ENCODE results near the gene TRAPPC2. TPM values are rescaled to one million over a fixed set of nuclear protein-coding genes. Genes with fewer than 3 reads are reported as not detected.

Gene TRAPPC2
- total RNA-seq, 4 donors from 2014 or later: 12.6 to 16.1 (median 14.9) TPM

DNA sequence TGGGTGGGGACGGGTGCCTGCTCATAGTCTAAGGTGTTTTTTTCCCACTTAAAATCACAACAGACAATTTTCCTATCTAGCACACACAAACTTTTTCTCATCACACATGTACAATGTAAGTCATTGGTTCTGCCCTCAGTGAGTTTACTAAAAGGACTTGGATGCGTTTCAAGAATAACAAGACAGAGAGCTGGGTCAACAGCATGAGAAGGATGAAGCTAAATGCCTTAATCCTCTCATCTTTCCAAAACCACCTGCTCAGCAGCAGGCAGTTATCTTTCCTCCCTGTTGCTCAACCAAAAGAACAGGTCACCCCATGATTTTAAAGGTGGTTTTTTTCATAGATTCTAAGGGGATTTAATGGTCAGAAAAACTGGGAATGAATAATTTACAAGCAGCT lies 40.3 kb upstream of the TRAPPC2 start:
- intact Hi-C loops (cut with DNase I; ENCODE audit: low total_unique reads): no loop called here
- DNase-seq (ENCODE audit: low spot score in 2 of 2): no peak
- no peak overlapping the region for H3K4me3 ChIP-seq (ENCODE audit: low read depth, poor library complexity, severe bottlenecking)
- no peak for TF ChIP-seq POLR2A (IDR thresholded peaks at IDR 0.05)
- TF ChIP-seq, protein P1, sequence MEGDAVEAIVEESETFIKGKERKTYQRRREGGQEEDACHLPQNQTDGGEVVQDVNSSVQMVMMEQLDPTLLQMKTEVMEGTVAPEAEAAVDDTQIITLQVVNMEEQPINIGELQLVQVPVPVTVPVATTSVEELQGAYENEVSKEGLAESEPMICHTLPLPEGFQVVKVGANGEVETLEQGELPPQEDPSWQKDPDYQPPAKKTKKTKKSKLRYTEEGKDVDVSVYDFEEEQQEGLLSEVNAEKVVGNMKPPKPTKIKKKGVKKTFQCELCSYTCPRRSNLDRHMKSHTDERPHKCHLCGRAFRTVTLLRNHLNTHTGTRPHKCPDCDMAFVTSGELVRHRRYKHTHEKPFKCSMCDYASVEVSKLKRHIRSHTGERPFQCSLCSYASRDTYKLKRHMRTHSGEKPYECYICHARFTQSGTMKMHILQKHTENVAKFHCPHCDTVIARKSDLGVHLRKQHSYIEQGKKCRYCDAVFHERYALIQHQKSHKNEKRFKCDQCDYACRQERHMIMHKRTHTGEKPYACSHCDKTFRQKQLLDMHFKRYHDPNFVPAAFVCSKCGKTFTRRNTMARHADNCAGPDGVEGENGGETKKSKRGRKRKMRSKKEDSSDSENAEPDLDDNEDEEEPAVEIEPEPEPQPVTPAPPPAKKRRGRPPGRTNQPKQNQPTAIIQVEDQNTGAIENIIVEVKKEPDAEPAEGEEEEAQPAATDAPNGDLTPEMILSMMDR (IDR thresholded peaks at IDR 0.05): no peak
- 94 to 95% methylated on average over 2 of the region's 2 CpGs for WGBS, 2 donors

DNA sequence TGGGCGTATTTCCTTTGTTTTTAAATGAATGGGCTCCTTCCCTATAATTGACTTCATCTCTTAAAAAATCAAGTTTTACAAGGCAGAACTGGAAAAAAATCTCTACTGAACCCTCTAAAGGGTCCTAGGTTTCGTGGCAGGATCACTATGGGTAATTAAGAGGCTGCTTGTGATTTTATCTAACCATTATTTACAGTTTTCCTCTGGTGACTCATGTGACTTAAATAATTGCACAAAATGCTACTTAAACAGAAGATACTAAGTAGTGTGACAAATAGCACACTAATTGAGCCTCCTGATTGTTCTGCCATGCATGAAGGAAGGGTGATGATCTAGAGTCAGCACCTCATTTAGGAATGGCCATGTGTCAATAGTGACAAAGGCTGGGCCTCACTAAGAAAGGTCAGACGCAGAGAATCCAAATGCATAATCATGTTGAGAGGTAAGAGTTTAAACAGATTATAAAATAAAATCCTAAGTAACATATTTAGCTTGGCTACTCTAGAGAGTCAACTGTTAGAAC lies 35.7 kb upstream of the TRAPPC2 start:
- TF ChIP-seq POLR2A (IDR thresholded peaks at IDR 0.05): no peak
- TF ChIP-seq, protein P1 (IDR thresholded peaks at IDR 0.05): no peak
- intact Hi-C loops (cut with DNase I; ENCODE audit: low total_unique reads): no loop called here
- H3K4me3 ChIP-seq (ENCODE audit: low read depth, poor library complexity, severe bottlenecking): no peak overlapping the region
- WGBS, 2 donors: 89 to 91% methylated on average over 3 of the region's 3 CpGs
- DNase-seq (ENCODE audit: low spot score in 2 of 2): no peak

DNA sequence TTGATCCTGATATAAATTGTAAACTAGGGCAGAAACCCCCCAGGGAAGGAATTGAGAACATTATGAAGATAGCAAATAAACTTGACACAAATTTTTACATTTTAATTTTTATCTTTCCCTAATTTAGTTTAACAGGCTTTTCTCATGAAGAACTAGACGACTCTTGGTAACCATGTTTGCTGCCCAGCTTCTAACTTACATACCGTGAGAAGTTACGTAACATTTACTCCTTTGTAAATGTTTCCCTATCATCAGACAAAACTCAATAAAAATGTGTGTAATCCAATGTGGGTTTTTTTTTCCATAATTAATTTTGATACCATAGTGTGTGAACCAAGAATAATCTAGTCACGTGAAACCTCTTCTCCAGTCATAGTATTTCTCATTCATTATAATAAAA lies 34.5 kb upstream of the TRAPPC2 start:
- intact Hi-C loops (cut with DNase I; ENCODE audit: low total_unique reads): no loop called here
- TF ChIP-seq POLR2A (IDR thresholded peaks at IDR 0.05): no peak
- TF ChIP-seq, protein P1 (IDR thresholded peaks at IDR 0.05): no peak
- 95% methylated on average over 4 of the region's 4 CpGs for WGBS, 2 donors
- H3K4me3 ChIP-seq (ENCODE audit: low read depth, poor library complexity, severe bottlenecking): no peak overlapping the region
- DNase-seq (ENCODE audit: low spot score in 2 of 2): no peak

GRCh38 chrX:13764765-13765164 lies 30.3 kb upstream of the TRAPPC2 start:
- no peak for TF ChIP-seq POLR2A (IDR thresholded peaks at IDR 0.05)
- TF ChIP-seq, protein P1 (IDR thresholded peaks at IDR 0.05): no peak
- intact Hi-C loops (cut with DNase I; ENCODE audit: low total_unique reads): no loop called here
- H3K4me3 ChIP-seq (ENCODE audit: low read depth, poor library complexity, severe bottlenecking): no peak overlapping the region
- no peak for DNase-seq (ENCODE audit: low spot score in 2 of 2)
- 67 to 73% methylated on average over 6 of the region's 6 CpGs for WGBS, 2 donors

DNA sequence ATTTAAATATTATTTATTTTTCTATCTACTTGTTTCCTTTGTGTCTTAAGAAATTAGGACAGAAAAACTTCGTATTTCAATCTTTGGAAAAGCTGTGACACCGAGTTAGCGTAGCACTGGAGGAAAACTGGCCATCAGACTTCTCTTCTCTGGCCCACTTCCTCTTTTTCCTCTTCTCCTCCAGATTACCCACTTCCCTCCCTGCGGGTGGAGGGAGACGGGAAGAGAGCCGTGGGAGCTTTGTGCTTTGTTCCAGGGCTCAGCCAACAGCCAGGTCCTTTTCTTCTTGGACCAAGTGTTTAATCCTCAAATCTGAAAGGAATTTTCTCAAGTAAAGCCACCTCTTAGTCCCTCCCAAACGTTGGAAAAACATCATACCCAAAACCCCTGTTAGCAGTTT lies 29.9 kb upstream of the TRAPPC2 start:
- H3K4me3 ChIP-seq (ENCODE audit: low read depth, poor library complexity, severe bottlenecking): no peak overlapping the region
- intact Hi-C loops (cut with DNase I; ENCODE audit: low total_unique reads): no loop called here
- DNase-seq (ENCODE audit: low spot score in 2 of 2): no peak
- WGBS, 2 donors: 42 to 71% methylated on average over 7 of the region's 7 CpGs
- TF ChIP-seq, protein P1 (IDR thresholded peaks at IDR 0.05): no peak
- TF ChIP-seq POLR2A (IDR thresholded peaks at IDR 0.05): no peak

DNA sequence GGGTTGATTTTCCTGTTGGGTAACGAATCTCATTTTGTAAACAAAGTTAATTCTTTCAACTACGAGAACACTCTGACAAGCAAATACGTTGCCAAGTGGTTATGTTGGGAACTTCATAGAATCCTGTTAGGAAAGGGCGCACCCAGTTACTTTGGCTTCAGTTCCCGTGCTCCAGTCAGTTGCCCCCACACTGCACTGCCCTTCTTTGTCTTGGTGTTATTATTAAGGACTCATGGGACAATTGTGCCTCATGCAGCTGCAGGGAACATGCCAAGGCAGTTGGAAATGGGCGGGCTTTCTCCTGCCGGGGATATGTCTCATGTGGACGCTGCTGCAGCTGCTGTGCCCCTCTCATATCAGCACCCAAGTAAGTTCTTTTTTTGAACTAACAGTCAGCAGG lies 29.1 kb upstream of the TRAPPC2 start:
- no peak overlapping the region for H3K4me3 ChIP-seq (ENCODE audit: low read depth, poor library complexity, severe bottlenecking)
- WGBS, 2 donors: 31 to 66% methylated on average over 8 of the region's 8 CpGs
- TF ChIP-seq, protein P1 (IDR thresholded peaks at IDR 0.05): no peak
- no peak for TF ChIP-seq POLR2A (IDR thresholded peaks at IDR 0.05)
- peak in 1 of 2 donors; percentile 46 for DNase-seq (ENCODE audit: low spot score in 2 of 2)
- intact Hi-C loops (cut with DNase I; ENCODE audit: low total_unique reads): no loop called here
